Duodenal mucosa (tissue), 2 donors: ENCODE results near the gene CLEC20A.

ENCODE experiments used
- H3K27ac ChIP-seq: one replicate; pipeline ENCODE4 v1.7.0; 2013; ENCODE audit warnings: low read depth, low read length
- H3K27me3 ChIP-seq, 2 donors: one replicate each; pipeline ENCODE4 v1.7.0; 2013; ENCODE audit warnings: low read length in 2 of 2, control low read depth in 1 of 2; ENCODE audit not compliant: insufficient read depth in 2 of 2, control insufficient read depth in 1 of 2
- H3K36me3 ChIP-seq, 2 donors: one replicate each; pipeline ENCODE4 v1.7.0; 2013; ENCODE audit warnings: low read length in 2 of 2, control low read depth in 1 of 2; ENCODE audit not compliant: insufficient read depth in 2 of 2, control insufficient read depth in 1 of 2
- H3K4me1 ChIP-seq, 2 donors: one replicate each; pipeline ENCODE4 v1.7.0; 2013; ENCODE audit warnings: low read length in 2 of 2, control low read depth in 1 of 2; ENCODE audit not compliant: insufficient read depth in 2 of 2, control insufficient read depth in 1 of 2
- H3K4me3 ChIP-seq, 2 donors: one replicate each; pipeline ENCODE4 v1.7.0; 2013; ENCODE audit warnings: low read length in 2 of 2, low read depth in 1 of 2
- H3K9ac ChIP-seq, 2 donors: one replicate each; pipeline ENCODE4 v1.7.0; 2013; ENCODE audit warnings: low read length in 2 of 2, low read depth in 1 of 2
- H3K9me3 ChIP-seq, 2 donors: one replicate each; pipeline ENCODE4 v1.7.0; 2013; ENCODE audit warnings: low read length in 2 of 2, control low read depth in 1 of 2; ENCODE audit not compliant: control insufficient read depth in 1 of 2

CLEC20A gene

GRCh38 chr1:178538192-178538916, 41.6 kb upstream of the CLEC20A start:
- peak overlapping the region; percentile 12 to 65 for H3K9ac ChIP-seq
- H3K4me3 ChIP-seq, result no peak overlapping the region
- H3K27ac ChIP-seq, result peak overlapping the region; percentile 52
- H3K36me3 ChIP-seq, result no peaks in the 10 kb centered on the region
- H3K9me3 ChIP-seq, result no peaks in the 10 kb centered on the region
- H3K4me1 ChIP-seq, result peaks cover 39 to 41% of the 10 kb centered on the region in 2 donors
- no peaks in the 10 kb centered on the region for H3K27me3 ChIP-seq

GRCh38 chr1:178537382-178538090, 40.8 kb upstream of the CLEC20A start:
- H3K9ac ChIP-seq, result peak overlapping the region; percentile 45 to 65

GRCh38 chr1:178536844-178537371, 40.1 kb upstream of the CLEC20A start:
- Histone ChIP-seq H3K36me3 (no peaks in the 10 kb centered on the region), H3K9ac (peak overlapping the region; percentile 45 to 65), H3K4me1 (peaks cover 43 to 44% of the 10 kb centered on the region in 2 donors), H3K27ac (peak overlapping the region; percentile 81), H3K9me3 (no peaks in the 10 kb centered on the region), H3K4me3 (peak overlapping the region; percentile 26 to 40), H3K27me3 (no peaks in the 10 kb centered on the region)

More at GRCh38 chr1:178537382-178538090, 40.8 kb upstream of the CLEC20A start:
- Histone ChIP-seq H3K36me3 (no peaks in the 10 kb centered on the region), H3K27ac (peak overlapping the region; percentile 81), H3K9me3 (no peaks in the 10 kb centered on the region), H3K27me3 (no peaks in the 10 kb centered on the region), H3K4me1 (peaks cover 37 to 39% of the 10 kb centered on the region in 2 donors), H3K4me3 (peak overlapping the region; percentile 26 to 40)

GRCh38 chr1:178536329-178536728, 39.6 kb upstream of the CLEC20A start:
- Histone ChIP-seq H3K27me3 (no peaks in the 10 kb centered on the region), H3K27ac (no peak overlapping the region), H3K36me3 (no peaks in the 10 kb centered on the region), H3K9me3 (no peaks in the 10 kb centered on the region), H3K9ac (peak overlapping the region in 1 of 2 donors; percentile 25), H3K4me1 (peaks cover 44 to 47% of the 10 kb centered on the region in 2 donors), H3K4me3 (no peak overlapping the region)

GRCh38 chr1:178534137-178534868, 37.5 kb upstream of the CLEC20A start:
- no peak overlapping the region for H3K9ac ChIP-seq
- H3K4me1 ChIP-seq, result peaks cover 51 to 53% of the 10 kb centered on the region in 2 donors
- no peak overlapping the region for H3K4me3 ChIP-seq
- no peaks in the 10 kb centered on the region for H3K27me3 ChIP-seq
- H3K9me3 ChIP-seq, result no peaks in the 10 kb centered on the region
- H3K36me3 ChIP-seq, result no peaks in the 10 kb centered on the region
- no peak overlapping the region for H3K27ac ChIP-seq

- H3K9ac ChIP-seq, result no peak overlapping the region
- H3K4me3 ChIP-seq, result no peak overlapping the region
These were observed 36.6 kb upstream of the CLEC20A start for GRCh38 chr1:178533121-178533946.

GRCh38 chr1:178532392-178532791, 35.6 kb upstream of the CLEC20A start:
- Histone ChIP-seq H3K27ac (no peak overlapping the region), H3K4me3 (no peak overlapping the region), H3K36me3 (no peaks in the 10 kb centered on the region), H3K9ac (peak overlapping the region in 1 of 2 donors; percentile 25), H3K27me3 (no peaks in the 10 kb centered on the region), H3K4me1 (peaks cover 37 to 41% of the 10 kb centered on the region in 2 donors), H3K9me3 (no peaks in the 10 kb centered on the region)

More at GRCh38 chr1:178533121-178533946, 36.6 kb upstream of the CLEC20A start:
- Histone ChIP-seq H3K36me3 (no peaks in the 10 kb centered on the region), H3K9me3 (no peaks in the 10 kb centered on the region), H3K4me1 (peaks cover 46 to 50% of the 10 kb centered on the region in 2 donors), H3K27me3 (no peaks in the 10 kb centered on the region), H3K27ac (no peak overlapping the region)

GRCh38 chr1:178531887-178532286, 35.1 kb upstream of the CLEC20A start:
- Histone ChIP-seq H3K27ac (no peak overlapping the region), H3K36me3 (no peaks in the 10 kb centered on the region), H3K4me3 (no peak overlapping the region), H3K9me3 (no peaks in the 10 kb centered on the region), H3K4me1 (peaks cover 32 to 36% of the 10 kb centered on the region in 2 donors), H3K9ac (peak overlapping the region in 1 of 2 donors; percentile 25), H3K27me3 (no peaks in the 10 kb centered on the region)

GRCh38 chr1:178530502-178530901, 33.7 kb upstream of the CLEC20A start:
- Histone ChIP-seq H3K36me3 (no peaks in the 10 kb centered on the region), H3K9me3 (no peaks in the 10 kb centered on the region), H3K4me3 (no peak overlapping the region), H3K4me1 (peaks cover 23 to 27% of the 10 kb centered on the region in 2 donors), H3K27me3 (no peaks in the 10 kb centered on the region), H3K9ac (no peak overlapping the region), H3K27ac (no peak overlapping the region)
